A549 (cell line): ENCODE measurements around the gene ADGRF3. TPM values are rescaled to one million over a fixed set of nuclear protein-coding genes. Genes with fewer than 3 reads are reported as not detected.
A peak's percentile ranks its signal among the peaks of the same experiment; 100 is the strongest.

Experiments used
- CBX2 ChIP-seq: fragments of 200-600 bp; sonication (generic); IDR thresholded peaks from 2 replicates; pipeline ENCODE4 v1.6.1; 2016; ENCODE audit warnings: low read depth, mild to moderate bottlenecking, borderline replicate concordance
- CBX8 ChIP-seq: fragments of 200-600 bp; sonication (generic); IDR thresholded peaks from 2 replicates; pipeline ENCODE4 v1.6.1; 2016
- CEBPB ChIP-seq, 2 experiments: fragments of >200 bp in 1 of 2; sonication (Bioruptor Twin) in 1 of 2; formaldehyde crosslinking in 1 of 2; IDR thresholded peaks; 2 replicates each; pipeline ENCODE4 v1.6.1; 2012 to 2016
- EHF ChIP-seq: fragments of 250-450 bp; sonication (Bioruptor Pico); IDR thresholded peaks from 2 replicates; pipeline ENCODE4 v1.5.0; 2020; ENCODE audit warnings: mild to moderate bottlenecking
- ELK1 ChIP-seq: fragments of 150-350 bp; IDR thresholded peaks from 2 replicates; pipeline ENCODE4 v1.6.1; 2014; ENCODE audit warnings: low read depth, mild to moderate bottlenecking, low read length
- EP300 ChIP-seq, 2 experiments: fragments of >200 bp; sonication (Bioruptor Twin); formaldehyde crosslinking; IDR thresholded peaks; 2 replicates in 1 of 2; 3 replicates in 1 of 2; pipeline ENCODE4 v1.6.1; 2016 to 2017
- ESRRA ChIP-seq: fragments of 150-350 bp; IDR thresholded peaks from 2 replicates; pipeline ENCODE4 v1.6.1; 2014; ENCODE audit warnings: mild to moderate bottlenecking, low read length, borderline replicate concordance
- FOSB ChIP-seq: fragments of 250-450 bp; sonication (Bioruptor Pico); IDR thresholded peaks from 2 replicates; pipeline ENCODE4 v1.5.0; 2020; ENCODE audit warnings: mild to moderate bottlenecking, moderate library complexity
- FOXS1 ChIP-seq: fragments of 250-450 bp; sonication (Bioruptor Pico); IDR thresholded peaks from 2 replicates; pipeline ENCODE4 v1.5.0; 2020; ENCODE audit warnings: mild to moderate bottlenecking, moderate library complexity
- HES2 ChIP-seq: fragments of >200 bp; sonication (Bioruptor Twin); formaldehyde crosslinking; IDR thresholded peaks from 2 replicates; pipeline ENCODE4 v1.6.1; 2016
- HOXA7 ChIP-seq: fragments of 250-450 bp; sonication (Bioruptor Pico); IDR thresholded peaks from 2 replicates; pipeline ENCODE4 v1.5.0; 2020; ENCODE audit warnings: mild to moderate bottlenecking, moderate library complexity
- KDM5A ChIP-seq: fragments of 200-600 bp; sonication (generic); IDR thresholded peaks from 2 replicates; pipeline ENCODE4 v1.6.1; 2016; ENCODE audit warnings: antibody characterized with exemption, mild to moderate bottlenecking
- MAZ ChIP-seq: fragments of 150-350 bp; IDR thresholded peaks from 2 replicates; pipeline ENCODE4 v1.6.1; 2014; ENCODE audit warnings: antibody characterized with exemption, low read depth, low read length, borderline replicate concordance
- NPAS2 ChIP-seq: fragments of 250-450 bp; sonication (Bioruptor Pico); IDR thresholded peaks from 2 replicates; pipeline ENCODE4 v1.8.0; 2022; ENCODE audit warnings: mild to moderate bottlenecking, moderate library complexity, borderline replicate concordance
- NR3C1 ChIP-seq: fragments of >200 bp; sonication (Bioruptor Twin); formaldehyde crosslinking; IDR thresholded peaks from 3 replicates; pipeline ENCODE4 v1.6.1; 2017
- POLR2A ChIP-seq: IDR thresholded peaks from 2 replicates; pipeline ENCODE4 v1.6.1; 2012; ENCODE audit warnings: mild to moderate bottlenecking, low read length
- RAD21 ChIP-seq, 2 experiments: fragments of >200 bp in 1 of 2; sonication (Bioruptor Twin) in 1 of 2; formaldehyde crosslinking in 1 of 2; IDR thresholded peaks in 1 of 2; conservative IDR thresholded peaks in 1 of 2; 2 replicates in 1 of 2; 3 replicates in 1 of 2; pipeline ENCODE4 v1.6.1; 2012 to 2018; ENCODE audit warnings: inconsistent platforms in 1 of 2
- RFX5 ChIP-seq: fragments of 450-650 bp; IDR thresholded peaks from 2 replicates; pipeline ENCODE4 v1.7.1; 2014; ENCODE audit warnings: antibody characterized with exemption, mild to moderate bottlenecking, moderate library complexity
- RNF2 ChIP-seq: fragments of 200-600 bp; sonication (generic); IDR thresholded peaks from 2 replicates; pipeline ENCODE4 v1.6.1; 2016; ENCODE audit warnings: low read depth, mild to moderate bottlenecking, antibody characterized with exemption, moderate library complexity, borderline replicate concordance
- SMC3 ChIP-seq: fragments of >200 bp; sonication (Bioruptor Twin); formaldehyde crosslinking; IDR thresholded peaks from 3 replicates; pipeline ENCODE4 v1.6.1; 2018; ENCODE audit warnings: inconsistent platforms
- SREBF2 ChIP-seq: fragments of 450-650 bp; IDR thresholded peaks from 2 replicates; pipeline ENCODE4 v1.6.1; 2014; ENCODE audit warnings: mild to moderate bottlenecking, moderate library complexity
- TFCP2L1 ChIP-seq: fragments of 250-450 bp; sonication (Bioruptor Pico); IDR thresholded peaks from 2 replicates; pipeline ENCODE4 v1.5.0; 2021; ENCODE audit warnings: mild to moderate bottlenecking
- polyA plus RNA-seq, 4 experiments: library from polyadenylated mRNA; depleted of rRNA in 3 of 4; stranded (reverse); fragments of >200 nt; fragmentation: RNase III in 1 of 4; extraction: RNeasy Plus Mini Kit Qiagen cat#74134 plus additional on column Dnase treatment in 1 of 4; gene quantifications; 2 replicates in 3 of 4; 3 replicates in 1 of 4; pipeline ENCODE4 v1.2.3, GENCODE V29; 2011 to 2017
- TF ChIP-seq, protein P1 (sequence below): IDR thresholded peaks from 2 replicates; pipeline ENCODE4 v1.6.1; 2012; ENCODE audit warnings: low read depth, borderline replicate concordance
- TF ChIP-seq, protein P2 (sequence below): fragments of 450-650 bp; IDR thresholded peaks from 2 replicates; pipeline ENCODE4 v1.6.1; 2014; ENCODE audit warnings: antibody characterized with exemption
- TF ChIP-seq, protein P3 (sequence below): IDR thresholded peaks from 2 replicates; pipeline ENCODE4 v1.6.1; 2012
- TF ChIP-seq, protein P4 (sequence below): fragments of 250-450 bp; sonication (Bioruptor Pico); IDR thresholded peaks from 2 replicates; pipeline ENCODE4 v1.5.0; 2021; ENCODE audit warnings: mild to moderate bottlenecking, moderate library complexity, borderline replicate concordance

The ADGRF3 gene
- polyA plus RNA-seq, 2 of the 4 experiments (the other 2 are of a cell fraction), result 0.12 to 0.21 TPM

GRCh38 chr2:26345545-26346453, 790 bp downstream of the ADGRF3 start, which contains the start of gene SELENOI (continued):
- TF ChIP-seq RAD21 (conservative IDR thresholded peaks at IDR 0.05 in 1 of 2, IDR thresholded peaks at IDR 0.05 in 1 of 2), result peak in 1 of 2 experiments; percentile 25; a peak in 1 of 5 replicates
- TF ChIP-seq, protein P1, sequence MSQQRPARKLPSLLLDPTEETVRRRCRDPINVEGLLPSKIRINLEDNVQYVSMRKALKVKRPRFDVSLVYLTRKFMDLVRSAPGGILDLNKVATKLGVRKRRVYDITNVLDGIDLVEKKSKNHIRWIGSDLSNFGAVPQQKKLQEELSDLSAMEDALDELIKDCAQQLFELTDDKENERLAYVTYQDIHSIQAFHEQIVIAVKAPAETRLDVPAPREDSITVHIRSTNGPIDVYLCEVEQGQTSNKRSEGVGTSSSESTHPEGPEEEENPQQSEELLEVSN, result 0 out of 2 replicates have a peak, but pooled peaks have one; percentile 56
- no peak for TF ChIP-seq FOSB (CRISPR knock-in tag)
- TF ChIP-seq KDM5A, result peak; percentile 49
- peak; percentile 98 for TF ChIP-seq POLR2A
- no peak for TF ChIP-seq ELK1
- no peak for TF ChIP-seq FOXS1 (CRISPR knock-in tag)
- no peak for TF ChIP-seq EP300 (IDR thresholded peaks at IDR 0.05)
- TF ChIP-seq CBX2, result no peak
- TF ChIP-seq, protein P2, sequence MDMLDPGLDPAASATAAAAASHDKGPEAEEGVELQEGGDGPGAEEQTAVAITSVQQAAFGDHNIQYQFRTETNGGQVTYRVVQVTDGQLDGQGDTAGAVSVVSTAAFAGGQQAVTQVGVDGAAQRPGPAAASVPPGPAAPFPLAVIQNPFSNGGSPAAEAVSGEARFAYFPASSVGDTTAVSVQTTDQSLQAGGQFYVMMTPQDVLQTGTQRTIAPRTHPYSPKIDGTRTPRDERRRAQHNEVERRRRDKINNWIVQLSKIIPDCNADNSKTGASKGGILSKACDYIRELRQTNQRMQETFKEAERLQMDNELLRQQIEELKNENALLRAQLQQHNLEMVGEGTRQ, result no peak
- no peak for TF ChIP-seq CBX8
- TF ChIP-seq MAZ, result no peak
- no peak for TF ChIP-seq SREBF2
- no peak for TF ChIP-seq SMC3
- TF ChIP-seq TFCP2L1 (CRISPR knock-in tag), result peak; percentile 15; the same call in 1 of the 2 replicates
- TF ChIP-seq, protein P3, sequence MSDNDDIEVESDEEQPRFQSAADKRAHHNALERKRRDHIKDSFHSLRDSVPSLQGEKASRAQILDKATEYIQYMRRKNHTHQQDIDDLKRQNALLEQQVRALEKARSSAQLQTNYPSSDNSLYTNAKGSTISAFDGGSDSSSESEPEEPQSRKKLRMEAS, result peak; percentile 75; the same call in 1 of the 2 replicates
- TF ChIP-seq EHF, result no peak
- no peak for TF ChIP-seq ESRRA
- TF ChIP-seq NR3C1, result no peak
- TF ChIP-seq RNF2, result no peak
- TF ChIP-seq RFX5, result no peak
- TF ChIP-seq NPAS2 (CRISPR knock-in tag), result no peak
- TF ChIP-seq, protein P4, sequence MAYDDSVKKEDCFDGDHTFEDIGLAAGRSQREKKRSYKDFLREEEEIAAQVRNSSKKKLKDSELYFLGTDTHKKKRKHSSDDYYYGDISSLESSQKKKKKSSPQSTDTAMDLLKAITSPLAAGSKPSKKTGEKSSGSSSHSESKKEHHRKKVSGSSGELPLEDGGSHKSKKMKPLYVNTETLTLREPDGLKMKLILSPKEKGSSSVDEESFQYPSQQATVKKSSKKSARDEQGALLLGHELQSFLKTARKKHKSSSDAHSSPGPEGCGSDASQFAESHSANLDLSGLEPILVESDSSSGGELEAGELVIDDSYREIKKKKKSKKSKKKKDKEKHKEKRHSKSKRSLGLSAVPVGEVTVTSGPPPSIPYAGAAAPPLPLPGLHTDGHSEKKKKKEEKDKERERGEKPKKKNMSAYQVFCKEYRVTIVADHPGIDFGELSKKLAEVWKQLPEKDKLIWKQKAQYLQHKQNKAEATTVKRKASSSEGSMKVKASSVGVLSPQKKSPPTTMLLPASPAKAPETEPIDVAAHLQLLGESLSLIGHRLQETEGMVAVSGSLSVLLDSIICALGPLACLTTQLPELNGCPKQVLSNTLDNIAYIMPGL, result peak; percentile 34; the same call in 1 of the 2 replicates
- TF ChIP-seq HOXA7, result no peak
- no peak for TF ChIP-seq HES2
- TF ChIP-seq CEBPB (IDR thresholded peaks at IDR 0.05), result no peak
